Progenitor cell of endocrine pancreas (in vitro differentiated cells): Measurements from ENCODE around the gene RPL27. TPM values are rescaled to one million over a fixed set of nuclear protein-coding genes. Genes with fewer than 3 reads are reported as not detected.

Experiments
- DNase-seq: peaks from one replicate; pipeline ENCODE4 v3.0.0; 2021; ENCODE audit warnings: low spot score; ENCODE audit not compliant: unreplicated experiment
- H3K27ac Mint-ChIP-seq: 2 replicates; pipeline ENCODE4 v1.8.0; 2021; ENCODE audit warnings: mild to moderate bottlenecking, moderate library complexity, mixed read lengths
- H3K27me3 Mint-ChIP-seq: 2 replicates; pipeline ENCODE4 v1.8.0; 2021; ENCODE audit warnings: mixed read lengths
- H3K36me3 Mint-ChIP-seq: 2 replicates; pipeline ENCODE4 v1.8.0; 2022; ENCODE audit warnings: mixed read lengths; ENCODE audit not compliant: insufficient read depth
- H3K4me1 Mint-ChIP-seq: 2 replicates; pipeline ENCODE4 v1.8.0; 2021; ENCODE audit warnings: low read depth, mixed read lengths
- H3K4me3 Mint-ChIP-seq: 2 replicates; pipeline ENCODE4 v1.8.0; 2021; ENCODE audit warnings: low read depth, mild to moderate bottlenecking, moderate library complexity, mixed read lengths
- H3K9me3 Mint-ChIP-seq: 2 replicates; pipeline ENCODE4 v1.8.0; 2021; ENCODE audit warnings: low read depth, mixed read lengths
- CTCF ChIP-seq: fragments of 200-600 bp; sonication (generic); IDR thresholded peaks from one replicate; pipeline ENCODE4 v1.5.0; 2021; ENCODE audit warnings: antibody characterized with exemption, mild to moderate bottlenecking; ENCODE audit not compliant: unreplicated experiment
- total RNA-seq: library from RNA; stranded (reverse); gene quantifications from 2 replicates; pipeline ENCODE4 v1.2.1, GENCODE V29; 2021

The RPL27 gene
- total RNA-seq, 1 donor from 2014 or later = 862 TPM

GRCh38 chr17:43042025-43042628, 43.9 kb downstream of the RPL27 start:
- no peak overlapping the region for H3K4me3 Mint-ChIP-seq
- H3K27me3 Mint-ChIP-seq = no peaks in the 10 kb centered on the region
- no peaks in the 10 kb centered on the region for H3K36me3 Mint-ChIP-seq
- no peak for TF ChIP-seq CTCF
- H3K4me1 Mint-ChIP-seq = peaks cover 14% of the 10 kb centered on the region
- H3K9me3 Mint-ChIP-seq = no peaks in the 10 kb centered on the region
- H3K27ac Mint-ChIP-seq = peak overlapping the region; percentile 79
- no peak for DNase-seq

- H3K4me1 Mint-ChIP-seq = peaks cover 14% of the 10 kb centered on the region
- no peak for TF ChIP-seq CTCF
- DNase-seq = no peak
- H3K27ac Mint-ChIP-seq = peak overlapping the region; percentile 44
- H3K27me3 Mint-ChIP-seq = no peaks in the 10 kb centered on the region
- H3K4me3 Mint-ChIP-seq = no peak overlapping the region
- no peaks in the 10 kb centered on the region for H3K9me3 Mint-ChIP-seq
- no peaks in the 10 kb centered on the region for H3K36me3 Mint-ChIP-seq
These were observed 45.1 kb downstream of the RPL27 start for GRCh38 chr17:43043307-43043706.

GRCh38 chr17:43044024-43044423, 45.8 kb downstream of the RPL27 start:
- H3K4me1 Mint-ChIP-seq = peaks cover 14% of the 10 kb centered on the region
- H3K4me3 Mint-ChIP-seq = no peak overlapping the region
- H3K36me3 Mint-ChIP-seq = no peaks in the 10 kb centered on the region
- no peak overlapping the region for H3K27ac Mint-ChIP-seq
- no peak for DNase-seq
- H3K9me3 Mint-ChIP-seq = no peaks in the 10 kb centered on the region
- H3K27me3 Mint-ChIP-seq = no peaks in the 10 kb centered on the region
- TF ChIP-seq CTCF = no peak

GRCh38 chr17:43051969-43052368, 53.8 kb downstream of the RPL27 start:
- H3K27me3 Mint-ChIP-seq = no peaks in the 10 kb centered on the region
- TF ChIP-seq CTCF = no peak
- H3K9me3 Mint-ChIP-seq = no peaks in the 10 kb centered on the region
- no peaks in the 10 kb centered on the region for H3K4me1 Mint-ChIP-seq
- no peak overlapping the region for H3K27ac Mint-ChIP-seq
- DNase-seq = no peak
- no peak overlapping the region for H3K4me3 Mint-ChIP-seq
- peaks cover 12% of the 10 kb centered on the region for H3K36me3 Mint-ChIP-seq

Other genes with a start within 250 kb of the RPL27 start
- 4.3 and 4.4 TPM in 2 replicates for gene RAMP2, start 237.2 kb upstream of the RPL27 start, total RNA-seq
- 76.5 and 81.3 TPM in 2 replicates for gene VPS25, start 225.0 kb upstream of the RPL27 start, total RNA-seq
- gene WNK4, start 217.8 kb upstream of the RPL27 start, total RNA-seq = 5.8 and 6.3 TPM in 2 replicates
- gene COA3, start 199.7 kb upstream of the RPL27 start, total RNA-seq = 84.9 and 85.4 TPM in 2 replicates
- gene CNTD1, start 199.6 kb upstream of the RPL27 start, total RNA-seq = not detected in 2 replicates
- 63.4 and 67.1 TPM in 2 replicates for gene BECN1, start 174.1 kb upstream of the RPL27 start, total RNA-seq
- gene PSME3, start 165.0 kb upstream of the RPL27 start, total RNA-seq = 121 and 129 TPM in 2 replicates
- 4.1 and 4.3 TPM in 2 replicates for gene AOC2, start 153.8 kb upstream of the RPL27 start, total RNA-seq
- 1.2 and 2.6 TPM in 2 replicates for gene AOC3, start 147.2 kb upstream of the RPL27 start, total RNA-seq
- not detected in 2 replicates for gene G6PC1, start 97.6 kb upstream of the RPL27 start, total RNA-seq
- gene AARSD1, start 34.0 kb upstream of the RPL27 start, total RNA-seq = 59.3 and 69.8 TPM in 2 replicates
- 5.6 and 6.5 TPM in 2 replicates for gene PTGES3L, start 18.3 kb upstream of the RPL27 start, total RNA-seq
- 21.0 and 22.6 TPM in 2 replicates for gene RUNDC1, start 17.9 kb upstream of the RPL27 start, total RNA-seq
- gene IFI35, start 8.4 kb downstream of the RPL27 start, total RNA-seq = 1.2 and 1.6 TPM in 2 replicates
- gene VAT1, start 24.0 kb downstream of the RPL27 start, total RNA-seq = 201 and 202 TPM in 2 replicates
- gene RND2, start 26.8 kb downstream of the RPL27 start, total RNA-seq = 12.4 and 14.6 TPM in 2 replicates
- 27.7 and 34.2 TPM in 2 replicates for gene BRCA1, start 126.9 kb downstream of the RPL27 start, total RNA-seq
- gene NBR1, start 172.8 kb downstream of the RPL27 start, total RNA-seq = 54.8 and 59.5 TPM in 2 replicates
- gene TMEM106A, start 213.5 kb downstream of the RPL27 start, total RNA-seq = 5.1 and 8.6 TPM in 2 replicates
- gene CCDC200, start 230.2 kb downstream of the RPL27 start, total RNA-seq = not detected in 2 replicates
- gene RNU2-1, start 235.6 kb downstream of the RPL27 start, total RNA-seq = 7,084 and 7,668 TPM in 2 replicates